Fibroblast of pulmonary artery (primary cell): ENCODE results near the gene ARL5A.
A peak's percentile ranks its signal among the peaks of the same experiment; 100 is the strongest.

Source experiments
- DNase-seq: peaks from one replicate; pipeline ENCODE4 v3.0.0-alpha.2; 2010; ENCODE audit warnings: low read depth
- H3K4me3 ChIP-seq: replicated peaks from 2 replicates; pipeline ENCODE4 v1.5.1; 2011; ENCODE audit warnings: low read depth, mild to moderate bottlenecking, control low read depth, low read length, moderate library complexity
- TF ChIP-seq, protein P1 (sequence below): IDR thresholded peaks from 2 replicates; pipeline ENCODE4 v1.5.1; 2011; ENCODE audit warnings: mild to moderate bottlenecking, control low read depth, low read length, inconsistent platforms; ENCODE audit errors: missing control alignments

The ARL5A gene

DNA sequence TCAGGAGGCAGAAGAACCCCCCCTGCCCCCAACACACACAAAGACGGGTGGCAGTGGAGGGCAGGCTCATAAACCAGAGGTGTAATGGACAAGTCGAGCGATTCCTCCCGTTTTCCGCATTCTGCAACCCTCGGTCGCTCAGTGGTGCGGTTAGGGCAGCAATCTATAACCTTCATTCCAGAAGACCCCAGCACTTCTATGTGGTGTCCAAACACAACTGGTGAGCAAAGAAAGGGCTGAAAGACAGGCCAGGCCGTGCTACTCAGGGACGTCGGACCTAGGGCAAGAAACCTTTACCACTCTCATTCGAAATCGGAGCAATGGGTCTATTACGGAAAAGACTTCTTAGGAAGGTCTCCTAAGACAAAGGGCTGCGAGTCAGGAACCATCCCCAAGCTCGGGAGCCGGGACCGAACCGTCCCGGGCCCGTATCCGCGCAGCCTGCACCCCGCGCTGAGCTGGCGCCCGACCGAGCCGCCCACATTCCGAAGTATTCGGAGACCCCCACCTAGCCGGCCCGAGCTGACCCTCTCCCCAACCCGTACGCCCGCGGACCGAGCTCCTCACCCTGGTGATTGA lies 568 bp downstream of the ARL5A start:
- peak overlapping the region; percentile 71 for H3K4me3 ChIP-seq
- TF ChIP-seq, protein P1, sequence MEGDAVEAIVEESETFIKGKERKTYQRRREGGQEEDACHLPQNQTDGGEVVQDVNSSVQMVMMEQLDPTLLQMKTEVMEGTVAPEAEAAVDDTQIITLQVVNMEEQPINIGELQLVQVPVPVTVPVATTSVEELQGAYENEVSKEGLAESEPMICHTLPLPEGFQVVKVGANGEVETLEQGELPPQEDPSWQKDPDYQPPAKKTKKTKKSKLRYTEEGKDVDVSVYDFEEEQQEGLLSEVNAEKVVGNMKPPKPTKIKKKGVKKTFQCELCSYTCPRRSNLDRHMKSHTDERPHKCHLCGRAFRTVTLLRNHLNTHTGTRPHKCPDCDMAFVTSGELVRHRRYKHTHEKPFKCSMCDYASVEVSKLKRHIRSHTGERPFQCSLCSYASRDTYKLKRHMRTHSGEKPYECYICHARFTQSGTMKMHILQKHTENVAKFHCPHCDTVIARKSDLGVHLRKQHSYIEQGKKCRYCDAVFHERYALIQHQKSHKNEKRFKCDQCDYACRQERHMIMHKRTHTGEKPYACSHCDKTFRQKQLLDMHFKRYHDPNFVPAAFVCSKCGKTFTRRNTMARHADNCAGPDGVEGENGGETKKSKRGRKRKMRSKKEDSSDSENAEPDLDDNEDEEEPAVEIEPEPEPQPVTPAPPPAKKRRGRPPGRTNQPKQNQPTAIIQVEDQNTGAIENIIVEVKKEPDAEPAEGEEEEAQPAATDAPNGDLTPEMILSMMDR: no peak
- peak; percentile 23 for DNase-seq

- DNase-seq: peak; percentile 35
- H3K4me3 ChIP-seq: peak overlapping the region; percentile 71
- TF ChIP-seq, protein P1: no peak
These were observed 1.5 kb downstream of the ARL5A start for GRCh38 chr2:151826737-151827157.

DNA sequence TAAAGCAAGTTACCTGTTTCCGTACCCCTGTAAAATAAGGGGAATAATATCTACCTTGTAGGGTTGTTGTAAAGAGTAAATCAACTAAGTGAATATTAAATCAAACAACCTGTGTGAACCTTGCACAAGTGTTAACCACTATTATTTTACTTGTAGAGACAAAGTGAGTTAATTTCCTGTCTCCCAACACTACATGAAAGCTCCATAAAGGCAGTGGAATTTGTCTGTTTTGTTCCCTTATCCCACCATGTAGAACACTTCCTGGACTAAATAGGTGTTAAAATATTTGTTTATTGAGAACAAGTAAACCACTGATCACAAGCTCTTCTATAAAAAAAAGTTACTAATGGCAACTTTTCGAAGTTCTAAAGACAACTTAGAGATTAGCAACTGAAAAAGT lies 3.3 kb downstream of the ARL5A start:
- no peak overlapping the region for H3K4me3 ChIP-seq
- TF ChIP-seq, protein P1: no peak
- no peak for DNase-seq

GRCh38 chr2:151823651-151824050 lies 4.6 kb downstream of the ARL5A start:
- H3K4me3 ChIP-seq: no peak overlapping the region
- TF ChIP-seq, protein P1: no peak
- peak; percentile 2 for DNase-seq

- no peak overlapping the region for H3K4me3 ChIP-seq
- DNase-seq: no peak
- TF ChIP-seq, protein P1: no peak
These were observed 8.3 kb downstream of the ARL5A start for GRCh38 chr2:151819920-151820319.

DNA sequence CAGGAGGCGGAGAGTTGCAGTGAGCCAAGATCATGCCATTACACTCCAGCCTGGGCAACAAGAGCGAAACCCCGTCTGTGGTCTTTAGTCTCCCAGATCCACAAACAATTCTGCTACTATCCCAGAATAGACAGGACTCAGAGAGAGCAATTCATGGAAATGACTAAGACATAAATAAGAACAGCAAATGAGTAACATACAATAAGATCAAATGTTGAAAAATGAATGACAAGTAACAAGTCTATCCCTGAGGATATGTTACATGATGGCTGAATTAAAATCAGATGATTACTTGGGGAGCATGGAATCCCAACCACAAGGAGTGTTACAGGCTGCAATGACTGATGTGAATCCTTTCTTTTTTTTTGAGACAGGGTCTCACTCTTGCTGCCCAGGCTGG lies 10.3 kb downstream of the ARL5A start:
- TF ChIP-seq, protein P1: no peak
- H3K4me3 ChIP-seq: no peak overlapping the region
- no peak for DNase-seq

DNA sequence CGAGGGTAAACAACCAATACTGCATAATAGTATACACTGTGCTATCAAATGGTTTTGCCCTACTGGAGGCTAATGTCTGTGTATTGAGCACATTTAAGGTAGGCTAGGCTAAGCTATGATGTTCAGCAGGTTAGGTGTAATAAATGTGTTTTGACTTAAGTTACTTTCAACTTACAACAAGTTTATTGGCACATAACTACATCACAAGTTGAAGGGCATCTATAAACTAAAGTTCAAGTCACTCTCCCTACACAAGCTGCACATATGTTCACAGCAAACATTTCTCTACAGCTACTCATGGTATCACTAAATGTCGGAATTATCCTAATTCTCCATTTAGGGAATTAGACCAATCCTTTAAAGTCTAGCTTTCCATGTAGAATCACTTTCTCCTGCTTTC lies 11.4 kb downstream of the ARL5A start:
- no peak overlapping the region for H3K4me3 ChIP-seq
- TF ChIP-seq, protein P1: no peak
- no peak for DNase-seq
